Measurements from ENCODE around the gene TAF4. TPM values are rescaled to one million over a fixed set of nuclear protein-coding genes. Genes with fewer than 3 reads are reported as not detected.

The TAF4 gene
- total RNA-seq, 4 donors from 2014 or later = 7.7 to 16.0 (median 10.7) TPM

DNA sequence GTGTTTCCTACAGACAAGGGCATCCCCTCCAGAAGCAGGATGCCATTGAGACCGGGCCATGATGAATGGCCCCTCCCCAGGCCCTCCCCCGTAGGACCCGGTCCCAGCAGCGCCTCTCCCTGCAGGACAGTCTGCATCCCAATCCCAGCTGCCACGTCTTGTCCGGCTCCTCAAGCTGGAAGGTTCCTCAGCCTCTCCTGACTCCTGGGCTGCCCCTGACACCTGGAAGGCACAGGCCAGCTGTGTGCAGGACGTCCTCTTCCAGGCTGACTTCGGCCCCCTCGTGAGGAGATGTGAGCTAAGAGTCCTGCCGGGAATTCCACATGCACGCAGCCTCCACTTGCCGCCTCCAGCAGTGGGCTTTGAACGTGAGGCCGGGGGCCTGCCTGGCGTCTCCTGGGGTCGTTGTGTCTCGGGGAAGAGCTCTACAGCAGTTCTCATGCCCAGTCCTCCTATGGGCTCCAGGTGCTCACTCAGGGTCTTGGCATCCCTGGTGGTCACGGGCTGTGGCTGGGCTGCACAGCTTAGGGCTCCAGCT lies 64.4 kb downstream of the TAF4 start:
- TF ChIP-seq, protein P1, sequence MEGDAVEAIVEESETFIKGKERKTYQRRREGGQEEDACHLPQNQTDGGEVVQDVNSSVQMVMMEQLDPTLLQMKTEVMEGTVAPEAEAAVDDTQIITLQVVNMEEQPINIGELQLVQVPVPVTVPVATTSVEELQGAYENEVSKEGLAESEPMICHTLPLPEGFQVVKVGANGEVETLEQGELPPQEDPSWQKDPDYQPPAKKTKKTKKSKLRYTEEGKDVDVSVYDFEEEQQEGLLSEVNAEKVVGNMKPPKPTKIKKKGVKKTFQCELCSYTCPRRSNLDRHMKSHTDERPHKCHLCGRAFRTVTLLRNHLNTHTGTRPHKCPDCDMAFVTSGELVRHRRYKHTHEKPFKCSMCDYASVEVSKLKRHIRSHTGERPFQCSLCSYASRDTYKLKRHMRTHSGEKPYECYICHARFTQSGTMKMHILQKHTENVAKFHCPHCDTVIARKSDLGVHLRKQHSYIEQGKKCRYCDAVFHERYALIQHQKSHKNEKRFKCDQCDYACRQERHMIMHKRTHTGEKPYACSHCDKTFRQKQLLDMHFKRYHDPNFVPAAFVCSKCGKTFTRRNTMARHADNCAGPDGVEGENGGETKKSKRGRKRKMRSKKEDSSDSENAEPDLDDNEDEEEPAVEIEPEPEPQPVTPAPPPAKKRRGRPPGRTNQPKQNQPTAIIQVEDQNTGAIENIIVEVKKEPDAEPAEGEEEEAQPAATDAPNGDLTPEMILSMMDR (IDR thresholded peaks at IDR 0.05; ENCODE audit: low read depth) = no peak

DNA sequence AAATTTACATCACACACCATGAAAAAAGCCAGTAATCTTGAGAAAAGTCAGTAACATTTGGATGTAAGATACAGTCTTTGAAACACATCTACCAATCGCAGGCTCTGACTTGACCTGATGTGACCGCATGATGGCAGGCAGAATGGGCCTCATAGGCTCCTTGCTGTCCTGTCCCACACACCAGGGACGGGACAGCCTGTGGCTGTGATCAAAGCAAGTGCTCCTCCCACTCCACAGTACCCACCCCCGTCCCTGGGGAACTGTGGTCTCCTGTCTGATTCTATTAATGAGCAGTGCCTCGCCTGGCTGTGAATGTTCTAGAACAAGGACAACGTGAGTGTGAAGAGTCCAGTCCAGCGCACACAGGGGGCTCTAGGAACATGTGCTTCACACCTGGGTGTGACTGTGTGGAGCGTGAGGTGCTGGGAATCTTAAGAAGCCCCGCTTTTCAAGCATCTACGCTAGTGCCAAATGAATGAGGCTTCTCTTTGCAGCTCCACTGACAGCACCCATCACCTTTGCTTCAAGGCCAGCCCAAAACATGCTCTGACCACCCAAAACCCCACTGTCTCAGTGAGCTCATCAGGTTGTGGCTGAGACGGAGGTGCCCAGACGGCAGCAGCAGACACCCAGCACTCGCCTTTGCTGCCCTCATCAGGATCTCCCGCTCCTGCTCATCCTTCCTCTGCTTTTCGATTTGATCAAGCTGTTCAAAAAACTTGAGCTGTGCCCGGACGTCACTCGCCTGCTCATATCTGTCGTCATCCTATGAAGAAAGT lies 67.1 kb downstream of the TAF4 start:
- TF ChIP-seq, protein P1 (IDR thresholded peaks at IDR 0.05; ENCODE audit: low read depth) = no peak

DNA sequence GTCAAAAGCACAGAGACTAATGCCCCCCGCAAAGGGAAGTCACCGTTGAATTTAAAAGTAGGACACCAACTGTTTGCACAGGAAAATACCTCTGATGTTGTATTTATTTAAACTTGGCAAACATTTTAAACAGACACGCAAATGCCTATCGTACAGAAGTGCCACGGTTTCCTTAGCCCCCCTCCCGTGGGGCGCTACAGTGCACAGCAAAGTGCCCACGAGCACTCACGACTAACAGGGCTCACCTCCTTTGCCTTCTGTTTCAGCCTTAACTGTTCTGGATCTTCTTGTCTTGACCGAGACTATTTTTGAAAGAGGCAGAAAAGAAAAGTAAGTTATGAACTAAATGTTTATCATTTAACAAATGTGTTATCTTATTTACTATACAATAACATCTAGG lies 67.8 kb downstream of the TAF4 start:
- TF ChIP-seq, protein P1 (IDR thresholded peaks at IDR 0.05; ENCODE audit: low read depth) = no peak

DNA sequence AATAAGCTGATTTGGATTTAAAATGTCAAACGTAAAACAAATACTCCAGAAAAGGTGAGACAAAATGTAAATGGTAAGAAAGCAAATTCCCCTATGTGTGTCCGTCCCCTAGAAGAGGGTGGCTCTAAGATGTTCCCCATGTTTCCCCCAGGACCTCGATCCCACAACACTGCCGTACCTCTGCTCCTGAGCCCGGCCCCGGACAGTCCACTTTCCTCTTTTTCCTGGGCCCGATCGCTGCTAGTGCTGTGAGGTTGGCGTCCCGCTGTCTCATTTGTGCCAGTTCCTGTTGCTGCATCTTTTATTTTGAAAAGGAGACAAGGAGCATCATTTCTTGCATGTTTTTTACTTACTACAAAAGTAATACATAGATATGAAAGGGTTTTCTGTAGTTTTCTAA lies 68.3 kb downstream of the TAF4 start:
- TF ChIP-seq, protein P1 (IDR thresholded peaks at IDR 0.05; ENCODE audit: low read depth) = no peak

DNA sequence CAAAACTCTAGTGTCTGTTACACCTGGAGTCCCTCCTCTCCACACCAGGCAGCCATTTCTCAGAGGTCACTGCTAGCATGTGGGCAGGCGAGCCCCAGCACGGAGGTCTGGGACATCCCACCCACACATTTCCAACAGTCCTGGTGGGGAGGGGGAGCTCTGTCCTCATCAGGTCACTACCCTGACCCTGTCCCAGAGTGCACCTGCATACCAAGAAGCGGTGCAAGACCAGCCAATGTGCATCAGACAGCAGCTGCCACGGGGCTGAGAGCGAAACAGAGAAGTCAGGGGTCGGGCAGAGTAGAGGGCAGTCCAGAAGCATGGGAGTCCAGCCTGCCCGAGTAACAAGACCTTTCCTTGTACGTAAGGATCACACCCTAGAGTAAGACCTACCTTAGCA lies 71.1 kb downstream of the TAF4 start:
- TF ChIP-seq, protein P1 (IDR thresholded peaks at IDR 0.05; ENCODE audit: low read depth) = no peak

DNA sequence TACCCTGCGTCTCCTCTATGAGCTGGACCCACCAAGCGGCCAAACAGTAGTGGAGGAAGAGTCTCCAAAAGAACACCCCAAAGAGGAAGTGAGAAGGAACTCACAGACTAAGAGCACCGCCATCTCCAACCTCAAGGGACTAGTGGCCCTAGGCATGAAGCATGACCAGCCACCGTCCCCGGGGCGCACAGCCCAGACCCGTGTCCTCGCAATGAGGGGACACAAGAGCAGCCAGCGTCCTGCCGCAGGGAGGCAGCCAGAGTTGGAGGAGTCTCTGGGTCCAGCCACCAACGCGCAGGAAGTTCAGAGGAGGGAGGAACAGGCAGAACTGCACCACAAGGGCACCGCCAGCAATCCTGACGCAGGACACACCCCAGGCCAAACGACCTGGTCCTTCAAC lies 72.6 kb downstream of the TAF4 start:
- TF ChIP-seq, protein P1 (IDR thresholded peaks at IDR 0.05; ENCODE audit: low read depth) = no peak

DNA sequence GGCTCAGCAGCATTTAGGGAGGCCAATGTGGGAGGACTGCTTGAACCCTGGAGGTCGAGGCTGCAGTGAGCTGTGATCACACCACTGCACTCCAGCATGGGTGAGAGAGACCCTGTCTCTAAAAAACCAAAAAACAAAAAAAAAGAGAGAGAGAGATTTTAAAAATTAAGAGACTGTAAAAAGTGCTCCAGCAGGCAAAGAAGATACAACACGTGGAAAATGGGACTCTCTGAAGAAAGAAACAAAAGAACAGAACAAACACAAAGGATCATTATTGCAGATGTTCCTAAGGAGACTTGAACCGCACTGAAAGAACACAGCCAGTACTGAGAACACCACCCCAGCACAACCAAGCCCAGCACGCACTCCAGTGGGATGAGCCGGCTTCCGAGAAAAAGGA lies 74.2 kb downstream of the TAF4 start:
- TF ChIP-seq, protein P1 (IDR thresholded peaks at IDR 0.05; ENCODE audit: low read depth) = no peak
